Peyer's patch (tissue), 4 donors: ENCODE data around the gene RTP5.

Source experiments
- CTCF ChIP-seq, 6 experiments: fragments of 450-650 bp in 4 of 6; fragments of 200-600 bp in 2 of 6; sonication (generic) in 1 of 6; IDR thresholded peaks; one replicate each; pipeline ENCODE4 v1.5.1; 2017 to 2019; ENCODE audit warnings: antibody characterized with exemption in 6 of 6, mild to moderate bottlenecking in 3 of 6, moderate library complexity in 1 of 6
- POLR2A ChIP-seq, 2 donors: fragments of 450-650 bp; IDR thresholded peaks; one replicate each; pipeline ENCODE4 v1.5.1; 2017; ENCODE audit warnings: antibody characterized with exemption in 2 of 2, mild to moderate bottlenecking in 2 of 2, moderate library complexity in 2 of 2

DNA sequence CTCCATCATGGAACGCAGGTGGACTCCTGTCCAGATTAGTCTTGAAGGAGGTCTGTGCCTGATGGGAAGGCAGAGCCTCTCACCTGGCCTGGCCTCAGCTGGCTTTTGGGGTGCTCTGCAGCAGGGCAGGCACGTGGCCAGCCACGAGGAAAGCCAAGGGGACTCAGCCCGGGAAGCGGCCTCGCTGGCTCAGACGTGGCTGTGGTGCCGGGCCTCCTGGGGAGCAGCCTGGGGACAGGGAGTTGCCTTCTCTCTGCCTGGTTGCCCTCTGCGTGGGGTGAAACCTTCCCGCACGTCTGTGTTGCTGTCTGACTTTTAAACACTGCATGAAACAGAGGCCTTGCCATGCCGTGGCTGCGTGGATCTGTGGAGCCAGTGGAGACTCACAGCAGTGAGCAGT, 45.0 kb downstream of the RTP5 start:
- TF ChIP-seq CTCF (IDR thresholded peaks at IDR 0.05) (no peak), POLR2A (IDR thresholded peaks at IDR 0.05) (no peak)
